HepG2 (cell line): ENCODE results near the gene SNX11.

Experiments used
- CEBPB ChIP-seq: IDR thresholded peaks from 2 replicates; pipeline ENCODE4 v1.6.1; 2011; ENCODE audit warnings: low read depth, low read length, improper control_type of control experiment, borderline replicate concordance
- MAFK ChIP-seq, 2 experiments: IDR thresholded peaks in 1 of 2; conservative IDR thresholded peaks in 1 of 2; 2 replicates each; pipeline ENCODE4 v1.6.1; 2011; ENCODE audit warnings: improper control_type of control experiment in 2 of 2, low read length in 2 of 2
- NCOA2 ChIP-seq: sonication (generic); formaldehyde crosslinking; IDR thresholded peaks from 2 replicates; pipeline ENCODE4 v1.8.0; 2022; ENCODE audit warnings: inconsistent platforms
- POLR2A ChIP-seq, 2 experiments: IDR thresholded peaks; 2 replicates each; pipeline ENCODE4 v1.6.1; 2011; ENCODE audit warnings: low read depth in 2 of 2, low read length in 2 of 2, mild to moderate bottlenecking in 1 of 2, moderate library complexity in 1 of 2; ENCODE audit not compliant: insufficient read depth in 1 of 2
- SMC3 ChIP-seq: IDR thresholded peaks from 2 replicates; pipeline ENCODE4 v1.6.1; 2011; ENCODE audit warnings: low read length, improper control_type of control experiment
- SOX6 ChIP-seq, 2 experiments: fragments of 450-650 bp in 1 of 2; sonication (generic) in 1 of 2; formaldehyde crosslinking in 1 of 2; IDR thresholded peaks; 2 replicates each; pipeline versions ENCODE4 v1.4.0 to v1.6.1; 2017 to 2020; ENCODE audit warnings: antibody characterized with exemption in 1 of 2, mild to moderate bottlenecking in 1 of 2, missing genetic modification reagents in 1 of 2
- U2AF2 ChIP-seq: fragments of 200-400 bp; formaldehyde crosslinking; IDR thresholded peaks from 2 replicates; pipeline ENCODE4 v1.6.1; 2017; ENCODE audit warnings: low read depth, mild to moderate bottlenecking, low read length
- ZBTB3 ChIP-seq: sonication (generic); formaldehyde crosslinking; IDR thresholded peaks from 2 replicates; pipeline ENCODE4 v1.4.0; 2020; ENCODE audit warnings: low read depth, mild to moderate bottlenecking, moderate library complexity, missing genetic modification reagents, borderline replicate concordance
- ZNF30 ChIP-seq: sonication (generic); formaldehyde crosslinking; IDR thresholded peaks from 2 replicates; pipeline ENCODE4 v1.5.0; 2020; ENCODE audit warnings: mild to moderate bottlenecking, missing genetic modification reagents
- ZNF564 ChIP-seq: sonication (generic); formaldehyde crosslinking; IDR thresholded peaks from 2 replicates; pipeline ENCODE4 v1.8.1; 2023; ENCODE audit warnings: mild to moderate bottlenecking, missing genetic modification reagents
- TF ChIP-seq, protein P1 (sequence below): IDR thresholded peaks from 2 replicates; pipeline ENCODE4 v1.6.1; 2012; ENCODE audit warnings: inconsistent platforms
- TF ChIP-seq, protein P2 (sequence below): sonication (generic); formaldehyde crosslinking; IDR thresholded peaks from 2 replicates; pipeline ENCODE4 v1.5.0; 2020; ENCODE audit warnings: mild to moderate bottlenecking, missing genetic modification reagents, moderate library complexity

DNA sequence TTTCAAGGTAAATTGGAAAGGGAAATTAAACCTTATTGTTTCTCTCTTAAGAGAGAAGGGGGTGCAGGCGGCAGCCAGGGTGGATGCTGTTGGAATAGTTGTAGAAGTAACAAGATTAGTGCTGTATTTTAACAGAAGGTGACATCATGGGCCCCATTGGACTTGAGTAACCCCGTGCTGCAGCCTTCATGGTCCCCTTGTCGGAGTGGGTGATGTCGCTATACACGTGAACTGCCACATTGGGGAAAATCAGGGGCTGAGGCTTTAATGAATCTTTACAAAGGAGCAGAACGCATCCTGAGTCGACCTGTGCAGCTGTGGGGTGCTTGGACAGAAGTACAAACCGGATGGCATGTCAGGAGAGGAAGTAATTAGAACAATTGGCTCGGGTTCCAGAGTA, 3.2 kb downstream of the SNX11 start:
- TF ChIP-seq, protein P1, sequence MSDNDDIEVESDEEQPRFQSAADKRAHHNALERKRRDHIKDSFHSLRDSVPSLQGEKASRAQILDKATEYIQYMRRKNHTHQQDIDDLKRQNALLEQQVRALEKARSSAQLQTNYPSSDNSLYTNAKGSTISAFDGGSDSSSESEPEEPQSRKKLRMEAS = no peak
- TF ChIP-seq ZNF30 (CRISPR knock-in tag) (no peak), ZBTB3 (no peak), NCOA2 (CRISPR knock-in tag) (no peak), U2AF2 (no peak), POLR2A (IDR thresholded peaks at IDR 0.05; ENCODE audit: insufficient read depth in 1 of 2, low read depth in 2 of 2, low read length in 2 of 2) (no peak), CEBPB (no peak), SOX6 (IDR thresholded peaks at IDR 0.05) (no peak), SOX6 (CRISPR knock-in tag; IDR thresholded peaks at IDR 0.05) (no peak), ZNF564 (CRISPR knock-in tag) (no peak), MAFK (conservative IDR thresholded peaks at IDR 0.05 in 1 of 2, IDR thresholded peaks at IDR 0.05 in 1 of 2; ENCODE audit: low read length in 2 of 2) (no peak), SMC3 (no peak)
- TF ChIP-seq, protein P2, sequence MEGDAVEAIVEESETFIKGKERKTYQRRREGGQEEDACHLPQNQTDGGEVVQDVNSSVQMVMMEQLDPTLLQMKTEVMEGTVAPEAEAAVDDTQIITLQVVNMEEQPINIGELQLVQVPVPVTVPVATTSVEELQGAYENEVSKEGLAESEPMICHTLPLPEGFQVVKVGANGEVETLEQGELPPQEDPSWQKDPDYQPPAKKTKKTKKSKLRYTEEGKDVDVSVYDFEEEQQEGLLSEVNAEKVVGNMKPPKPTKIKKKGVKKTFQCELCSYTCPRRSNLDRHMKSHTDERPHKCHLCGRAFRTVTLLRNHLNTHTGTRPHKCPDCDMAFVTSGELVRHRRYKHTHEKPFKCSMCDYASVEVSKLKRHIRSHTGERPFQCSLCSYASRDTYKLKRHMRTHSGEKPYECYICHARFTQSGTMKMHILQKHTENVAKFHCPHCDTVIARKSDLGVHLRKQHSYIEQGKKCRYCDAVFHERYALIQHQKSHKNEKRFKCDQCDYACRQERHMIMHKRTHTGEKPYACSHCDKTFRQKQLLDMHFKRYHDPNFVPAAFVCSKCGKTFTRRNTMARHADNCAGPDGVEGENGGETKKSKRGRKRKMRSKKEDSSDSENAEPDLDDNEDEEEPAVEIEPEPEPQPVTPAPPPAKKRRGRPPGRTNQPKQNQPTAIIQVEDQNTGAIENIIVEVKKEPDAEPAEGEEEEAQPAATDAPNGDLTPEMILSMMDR (CRISPR knock-in tag) = no peak
